Panc1 (cell line): ENCODE measurements around the gene PLPPR4.

ENCODE experiments used
- POLR2AphosphoS5 ChIP-seq: IDR thresholded peaks from 2 replicates; pipeline ENCODE4 v1.6.1; 2012; ENCODE audit warnings: mild to moderate bottlenecking, low read depth, low read length, moderate library complexity
- TCF7L2 ChIP-seq: IDR thresholded peaks from 2 replicates; pipeline ENCODE4 v1.6.1; 2011; ENCODE audit warnings: mild to moderate bottlenecking, low read depth, low read length, inconsistent platforms
- TF ChIP-seq, protein P1 (sequence below): fragments of 450-650 bp; IDR thresholded peaks from 2 replicates; pipeline ENCODE4 v1.5.1; 2017; ENCODE audit warnings: mild to moderate bottlenecking

GRCh38 chr1:99227056-99227897 lies 37.0 kb upstream of the PLPPR4 start:
- TF ChIP-seq POLR2AphosphoS5 (no peak), TCF7L2 (no peak)
- TF ChIP-seq, protein P1, sequence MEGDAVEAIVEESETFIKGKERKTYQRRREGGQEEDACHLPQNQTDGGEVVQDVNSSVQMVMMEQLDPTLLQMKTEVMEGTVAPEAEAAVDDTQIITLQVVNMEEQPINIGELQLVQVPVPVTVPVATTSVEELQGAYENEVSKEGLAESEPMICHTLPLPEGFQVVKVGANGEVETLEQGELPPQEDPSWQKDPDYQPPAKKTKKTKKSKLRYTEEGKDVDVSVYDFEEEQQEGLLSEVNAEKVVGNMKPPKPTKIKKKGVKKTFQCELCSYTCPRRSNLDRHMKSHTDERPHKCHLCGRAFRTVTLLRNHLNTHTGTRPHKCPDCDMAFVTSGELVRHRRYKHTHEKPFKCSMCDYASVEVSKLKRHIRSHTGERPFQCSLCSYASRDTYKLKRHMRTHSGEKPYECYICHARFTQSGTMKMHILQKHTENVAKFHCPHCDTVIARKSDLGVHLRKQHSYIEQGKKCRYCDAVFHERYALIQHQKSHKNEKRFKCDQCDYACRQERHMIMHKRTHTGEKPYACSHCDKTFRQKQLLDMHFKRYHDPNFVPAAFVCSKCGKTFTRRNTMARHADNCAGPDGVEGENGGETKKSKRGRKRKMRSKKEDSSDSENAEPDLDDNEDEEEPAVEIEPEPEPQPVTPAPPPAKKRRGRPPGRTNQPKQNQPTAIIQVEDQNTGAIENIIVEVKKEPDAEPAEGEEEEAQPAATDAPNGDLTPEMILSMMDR: no peak
